ENCODE results near the gene TAF3. TPM values are rescaled to one million over a fixed set of nuclear protein-coding genes. Genes with fewer than 3 reads are reported as not detected.

Gene TAF3
- total RNA-seq, 1 donor from 2014 or later: 7.7 TPM

- DNase-seq (ENCODE audit: low spot score): no peak
Observed at GRCh38 chr10:8056378-8056777, 238.1 kb downstream of the TAF3 start.

- DNase-seq (ENCODE audit: low spot score): no peak
Observed at GRCh38 chr10:8056871-8057331, 238.6 kb downstream of the TAF3 start.

- DNase-seq (ENCODE audit: low spot score): no peak
Observed at GRCh38 chr10:8057636-8058273, 239.4 kb downstream of the TAF3 start.

- DNase-seq (ENCODE audit: low spot score): no peak
Observed at GRCh38 chr10:8058274-8059111, 240.2 kb downstream of the TAF3 start.

- DNase-seq (ENCODE audit: low spot score): no peak
Observed at GRCh38 chr10:8059191-8059936, 241.1 kb downstream of the TAF3 start.

- DNase-seq (ENCODE audit: low spot score): no peak
Observed at GRCh38 chr10:8060010-8060703, 241.9 kb downstream of the TAF3 start.

- no peak for DNase-seq (ENCODE audit: low spot score)
Observed at GRCh38 chr10:8060704-8061121, 242.4 kb downstream of the TAF3 start.

GRCh38 chr10:8061274-8062211 is 243.2 kb downstream of the TAF3 start:
- DNase-seq (ENCODE audit: low spot score): no peak

- no peak for DNase-seq (ENCODE audit: low spot score)
Observed at GRCh38 chr10:8063128-8063908, 245.0 kb downstream of the TAF3 start.

GRCh38 chr10:8063935-8064334 is 245.6 kb downstream of the TAF3 start:
- DNase-seq (ENCODE audit: low spot score): no peak

GRCh38 chr10:8064436-8064835 is 246.1 kb downstream of the TAF3 start:
- DNase-seq (ENCODE audit: low spot score): no peak

GRCh38 chr10:8065651-8066050 is 247.3 kb downstream of the TAF3 start:
- DNase-seq (ENCODE audit: low spot score): no peak

- no peak for DNase-seq (ENCODE audit: low spot score)
Observed at GRCh38 chr10:8066124-8066523, 247.8 kb downstream of the TAF3 start.

Other genes starting within 250 kb of the TAF3 start
- 42.0 TPM for gene ITIH5, start 151.5 kb upstream of the TAF3 start, total RNA-seq
- gene ITIH2, start 115.2 kb upstream of the TAF3 start, total RNA-seq: 1.1 TPM
- gene KIN, start 30.5 kb upstream of the TAF3 start, total RNA-seq: 10.4 TPM
- 234 TPM for gene ATP5F1C, start 30.3 kb upstream of the TAF3 start, total RNA-seq
- 1.5 TPM for gene GATA3, start 236.2 kb downstream of the TAF3 start, total RNA-seq